GM13976 (cell line): Measurements from ENCODE around the gene PHEX.

Experiments used
- DNase-seq: peaks from one replicate; pipeline ENCODE4 v3.0.0; 2012; ENCODE audit warnings: low spot score
- CTCF ChIP-seq: IDR thresholded peaks from 2 replicates; pipeline ENCODE4 v1.5.1; 2012; ENCODE audit warnings: borderline replicate concordance, mild to moderate bottlenecking; ENCODE audit not compliant: insufficient read depth; ENCODE audit errors: extremely low read depth, missing control alignments, control extremely low read depth
- in situ Hi-C: fragments of 300-500 bp; cut with MboI; formaldehyde crosslinking; loops from one replicate; pipeline ENCODE4 v1.12.0; 2022; ENCODE audit warnings: low sequenced_read_pairs, mixed read lengths, inconsistent platforms; ENCODE audit not compliant: unreplicated experiment

Gene PHEX

DNA sequence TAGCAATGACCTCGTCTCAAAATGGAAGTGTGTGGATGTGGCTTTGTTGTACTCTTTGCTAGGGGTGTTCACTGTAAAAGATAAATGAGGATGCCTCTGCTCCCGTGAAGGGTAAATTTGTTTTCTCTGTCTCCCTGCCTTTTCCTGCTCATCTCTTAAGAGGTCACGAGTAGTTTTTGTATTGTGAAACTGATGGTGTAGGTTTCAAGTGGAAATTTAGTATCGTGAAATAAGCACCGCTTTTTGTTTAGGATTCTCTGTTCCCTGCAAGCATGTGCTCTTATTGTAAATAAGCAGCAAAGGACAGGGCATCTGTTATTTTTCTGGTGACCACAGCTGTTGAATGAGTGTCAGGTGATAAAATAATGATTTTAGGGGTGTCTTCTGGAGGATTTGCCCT lies 104.6 kb downstream of the PHEX start:
- no peak for DNase-seq
- in situ Hi-C loops = no loop called here
- TF ChIP-seq CTCF = no peak

DNA sequence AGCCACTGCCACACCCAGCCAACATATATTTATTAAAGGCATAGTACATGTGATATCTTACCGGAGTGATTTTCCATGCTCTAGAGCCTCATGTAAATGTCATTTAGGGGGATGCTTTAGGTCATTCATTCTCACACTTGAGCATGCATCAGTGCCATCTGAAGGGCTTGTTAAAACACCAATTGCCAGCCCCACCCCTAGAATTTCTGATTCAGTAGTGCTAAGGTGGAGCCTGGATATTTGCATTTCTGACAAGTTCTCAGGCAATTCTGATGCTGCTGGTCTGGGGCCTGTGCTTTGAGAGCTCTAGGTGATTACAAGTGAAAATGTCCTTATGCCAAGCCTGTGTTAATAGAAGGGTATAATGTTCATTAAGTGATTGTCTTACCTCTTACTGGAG lies 107.7 kb downstream of the PHEX start:
- no peak for TF ChIP-seq CTCF
- in situ Hi-C loops = no loop called here
- DNase-seq = no peak

- in situ Hi-C loops = no loop called here
- TF ChIP-seq CTCF = no peak
- DNase-seq = no peak
These were observed 109.1 kb downstream of the PHEX start for GRCh38 chrX:22141047-22141730.

DNA sequence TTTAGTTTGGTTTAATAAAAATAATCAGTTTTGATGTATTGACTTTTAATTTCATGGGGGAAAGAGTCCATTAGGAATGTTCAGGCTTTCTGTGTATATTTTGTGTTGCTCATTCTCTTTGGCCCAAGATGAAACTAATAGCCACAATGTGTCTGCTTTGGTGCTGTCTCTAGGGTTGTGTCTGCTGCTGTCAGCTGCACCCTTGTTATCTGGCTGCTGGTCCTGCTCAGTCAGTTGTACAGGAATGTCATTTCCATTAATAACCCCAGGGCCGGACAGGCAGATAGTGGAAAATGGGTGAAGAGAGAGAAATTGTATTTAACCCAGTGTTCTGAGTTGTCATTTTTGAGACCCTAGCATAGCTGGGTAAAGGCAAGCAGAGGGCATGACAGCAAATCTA lies 115.1 kb downstream of the PHEX start:
- in situ Hi-C loops = no loop called here
- no peak for DNase-seq
- no peak for TF ChIP-seq CTCF

GRCh38 chrX:22147942-22148341 lies 115.8 kb downstream of the PHEX start:
- no peak for TF ChIP-seq CTCF
- no peak for DNase-seq
- in situ Hi-C loops = no loop called here

GRCh38 chrX:22148565-22148964 lies 116.4 kb downstream of the PHEX start:
- in situ Hi-C loops = no loop called here
- DNase-seq = no peak
- TF ChIP-seq CTCF = no peak
